GM21737 (cell line): ENCODE results near the gene EXTL1.

Experiments used
- ATAC-seq: cut with Tn5 transposase; IDR thresholded peaks from one replicate; pipeline ENCODE4 v1.9.1; 2021; ENCODE audit warnings: mild to moderate bottlenecking, moderate library complexity; ENCODE audit not compliant: unreplicated experiment

Gene EXTL1

GRCh38 chr1:26038904-26039303 is 17.3 kb downstream of the EXTL1 start:
- ATAC-seq, result no peak

GRCh38 chr1:26041401-26041800 is 19.8 kb downstream of the EXTL1 start:
- ATAC-seq, result no peak

GRCh38 chr1:26041978-26042377 is 20.4 kb downstream of the EXTL1 start:
- ATAC-seq, result no peak

GRCh38 chr1:26043765-26044164 is 22.2 kb downstream of the EXTL1 start:
- ATAC-seq, result no peak

- ATAC-seq, result no peak
These were observed 22.8 kb downstream of the EXTL1 start for GRCh38 chr1:26044414-26044813.

GRCh38 chr1:26044971-26045721 is 23.6 kb downstream of the EXTL1 start:
- ATAC-seq, result no peak

GRCh38 chr1:26045722-26046245 is 24.2 kb downstream of the EXTL1 start, which contains the start of gene SLC30A2:
Gene SLC30A2, minus strand, starts transcription at chr1:26046118. Its CDS starts 222 bp downstream, at chr1:26045896.
- ATAC-seq, result no peak

GRCh38 chr1:26046246-26047095 is 24.9 kb downstream of the EXTL1 start:
- no peak for ATAC-seq

GRCh38 chr1:26047278-26047874 is 25.8 kb downstream of the EXTL1 start:
- ATAC-seq, result no peak

GRCh38 chr1:26049531-26050247 is 28.1 kb downstream of the EXTL1 start:
- no peak for ATAC-seq

GRCh38 chr1:26050248-26050640 is 28.7 kb downstream of the EXTL1 start:
- no peak for ATAC-seq

- ATAC-seq, result no peak
These were observed 32.4 kb downstream of the EXTL1 start for GRCh38 chr1:26053718-26054560.

- ATAC-seq, result no peak
These were observed 33.5 kb downstream of the EXTL1 start for GRCh38 chr1:26055041-26055440.

- ATAC-seq, result no peak
These were observed 35.6 kb downstream of the EXTL1 start for GRCh38 chr1:26057189-26057588.

GRCh38 chr1:26058052-26058595 is 36.5 kb downstream of the EXTL1 start:
- ATAC-seq, result no peak

GRCh38 chr1:26059906-26060305 is 38.3 kb downstream of the EXTL1 start:
- no peak for ATAC-seq

GRCh38 chr1:26060832-26061574 is 39.4 kb downstream of the EXTL1 start:
- no peak for ATAC-seq

- ATAC-seq, result no peak
These were observed 43.0 kb downstream of the EXTL1 start for GRCh38 chr1:26064553-26064952.

GRCh38 chr1:26066160-26066559 is 44.6 kb downstream of the EXTL1 start:
- ATAC-seq, result no peak
